ENCODE measurements around the gene DENND1A. TPM values are rescaled to one million over a fixed set of nuclear protein-coding genes. Genes with fewer than 3 reads are reported as not detected.

Gene DENND1A
- total RNA-seq, 1 donor from 2014 or later = 12.7 TPM

GRCh38 chr9:123522251-123522650, 407.7 kb downstream of the DENND1A start:
- Histone ChIP-seq H3K27ac (ENCODE audit: low read depth, low read length) (no peak overlapping the region), H2AFZ (ENCODE audit: low read depth, low read length) (no peak overlapping the region), H3K4me2 (ENCODE audit: low read length) (no peak overlapping the region), H3K36me3 (ENCODE audit: insufficient read depth, low read length) (no peaks in the 10 kb centered on the region), H3K4me1 (ENCODE audit: insufficient read depth, low read length) (no peaks in the 10 kb centered on the region), H3K27me3 (ENCODE audit: insufficient read depth, low read length) (no peaks in the 10 kb centered on the region), H3K79me2 (ENCODE audit: insufficient read depth, low read length) (no peaks in the 10 kb centered on the region), H3K9me3 (ENCODE audit: insufficient read depth, low read depth, low read length) (no peaks in the 10 kb centered on the region), H4K20me1 (ENCODE audit: insufficient read depth, low read length) (no peaks in the 10 kb centered on the region), H3K4me3 (ENCODE audit: insufficient read depth, low read depth, low read length) (no peak overlapping the region), H3K9ac (ENCODE audit: low read length) (no peak overlapping the region)
- no peak for FAIRE-seq
- H3K27ac Mint-ChIP-seq (ENCODE audit: unreplicated experiment) = no peak overlapping the region
- H3K27me3 Mint-ChIP-seq (ENCODE audit: low read depth, unreplicated experiment) = peaks cover 16% of the 10 kb centered on the region
- no peaks in the 10 kb centered on the region for H3K4me1 Mint-ChIP-seq (ENCODE audit: low read depth, unreplicated experiment)
- no peaks in the 10 kb centered on the region for H3K36me3 Mint-ChIP-seq (ENCODE audit: low read depth, unreplicated experiment)
- no peaks in the 10 kb centered on the region for H3K9me3 Mint-ChIP-seq (ENCODE audit: unreplicated experiment)
- no peak for TF ChIP-seq CTCF (IDR thresholded peaks at IDR 0.05; ENCODE audit: insufficient read depth, low read depth, low read length)
- TF ChIP-seq EZH2 (IDR thresholded peaks at IDR 0.05; ENCODE audit: insufficient read depth, low read length) = no peak
- H3K4me3 Mint-ChIP-seq (ENCODE audit: unreplicated experiment) = no peak overlapping the region
- DNase-seq (ENCODE audit: low read depth) = no peak

GRCh38 chr9:123518338-123518737, 411.6 kb downstream of the DENND1A start:
- Mint-ChIP-seq H3K4me3 (ENCODE audit: unreplicated experiment) (no peak overlapping the region), H3K4me1 (ENCODE audit: low read depth, unreplicated experiment) (no peaks in the 10 kb centered on the region), H3K27ac (ENCODE audit: unreplicated experiment) (no peak overlapping the region), H3K27me3 (ENCODE audit: low read depth, unreplicated experiment) (peaks cover 7% of the 10 kb centered on the region), H3K9me3 (ENCODE audit: unreplicated experiment) (no peaks in the 10 kb centered on the region), H3K36me3 (ENCODE audit: low read depth, unreplicated experiment) (no peaks in the 10 kb centered on the region)
- no peak overlapping the region for H2AFZ ChIP-seq (ENCODE audit: low read depth, low read length)
- no peaks in the 10 kb centered on the region for H3K4me1 ChIP-seq (ENCODE audit: insufficient read depth, low read length)
- H4K20me1 ChIP-seq (ENCODE audit: insufficient read depth, low read length) = no peaks in the 10 kb centered on the region
- no peak overlapping the region for H3K27ac ChIP-seq (ENCODE audit: low read depth, low read length)
- H3K36me3 ChIP-seq (ENCODE audit: insufficient read depth, low read length) = no peaks in the 10 kb centered on the region
- FAIRE-seq = no peak
- DNase-seq (ENCODE audit: low read depth) = no peak
- no peaks in the 10 kb centered on the region for H3K79me2 ChIP-seq (ENCODE audit: insufficient read depth, low read length)
- no peak overlapping the region for H3K9ac ChIP-seq (ENCODE audit: low read length)
- H3K9me3 ChIP-seq (ENCODE audit: insufficient read depth, low read depth, low read length) = no peaks in the 10 kb centered on the region
- no peak overlapping the region for H3K4me3 ChIP-seq (ENCODE audit: insufficient read depth, low read depth, low read length)
- H3K27me3 ChIP-seq (ENCODE audit: insufficient read depth, low read length) = no peaks in the 10 kb centered on the region
- TF ChIP-seq EZH2 (IDR thresholded peaks at IDR 0.05; ENCODE audit: insufficient read depth, low read length) (no peak), CTCF (IDR thresholded peaks at IDR 0.05; ENCODE audit: insufficient read depth, low read depth, low read length) (no peak)
- H3K4me2 ChIP-seq (ENCODE audit: low read length) = no peak overlapping the region

- H3K27ac Mint-ChIP-seq (ENCODE audit: unreplicated experiment) = no peak overlapping the region
- H3K27me3 Mint-ChIP-seq (ENCODE audit: low read depth, unreplicated experiment) = peaks cover 5% of the 10 kb centered on the region
- TF ChIP-seq EZH2 (IDR thresholded peaks at IDR 0.05; ENCODE audit: insufficient read depth, low read length) (no peak), CTCF (IDR thresholded peaks at IDR 0.05; ENCODE audit: insufficient read depth, low read depth, low read length) (no peak)
- no peaks in the 10 kb centered on the region for H3K79me2 ChIP-seq (ENCODE audit: insufficient read depth, low read length)
- H3K36me3 Mint-ChIP-seq (ENCODE audit: low read depth, unreplicated experiment) = no peaks in the 10 kb centered on the region
- no peaks in the 10 kb centered on the region for H3K4me1 ChIP-seq (ENCODE audit: insufficient read depth, low read length)
- H3K4me3 Mint-ChIP-seq (ENCODE audit: unreplicated experiment) = no peak overlapping the region
- H4K20me1 ChIP-seq (ENCODE audit: insufficient read depth, low read length) = no peaks in the 10 kb centered on the region
- H3K4me3 ChIP-seq (ENCODE audit: insufficient read depth, low read depth, low read length) = no peak overlapping the region
- FAIRE-seq = no peak
- no peaks in the 10 kb centered on the region for H3K36me3 ChIP-seq (ENCODE audit: insufficient read depth, low read length)
- no peak overlapping the region for H3K9ac ChIP-seq (ENCODE audit: low read length)
- no peaks in the 10 kb centered on the region for H3K9me3 ChIP-seq (ENCODE audit: insufficient read depth, low read depth, low read length)
- no peaks in the 10 kb centered on the region for H3K27me3 ChIP-seq (ENCODE audit: insufficient read depth, low read length)
- H2AFZ ChIP-seq (ENCODE audit: low read depth, low read length) = no peak overlapping the region
- no peaks in the 10 kb centered on the region for H3K4me1 Mint-ChIP-seq (ENCODE audit: low read depth, unreplicated experiment)
- no peaks in the 10 kb centered on the region for H3K9me3 Mint-ChIP-seq (ENCODE audit: unreplicated experiment)
- DNase-seq (ENCODE audit: low read depth) = no peak
- no peak overlapping the region for H3K4me2 ChIP-seq (ENCODE audit: low read length)
- H3K27ac ChIP-seq (ENCODE audit: low read depth, low read length) = no peak overlapping the region
Measured at GRCh38 chr9:123517512-123517911, 412.4 kb downstream of the DENND1A start.

Data from astrocyte (in vitro differentiated cells and primary cell).